Measurements from ENCODE around the gene ARMC6.

DNA sequence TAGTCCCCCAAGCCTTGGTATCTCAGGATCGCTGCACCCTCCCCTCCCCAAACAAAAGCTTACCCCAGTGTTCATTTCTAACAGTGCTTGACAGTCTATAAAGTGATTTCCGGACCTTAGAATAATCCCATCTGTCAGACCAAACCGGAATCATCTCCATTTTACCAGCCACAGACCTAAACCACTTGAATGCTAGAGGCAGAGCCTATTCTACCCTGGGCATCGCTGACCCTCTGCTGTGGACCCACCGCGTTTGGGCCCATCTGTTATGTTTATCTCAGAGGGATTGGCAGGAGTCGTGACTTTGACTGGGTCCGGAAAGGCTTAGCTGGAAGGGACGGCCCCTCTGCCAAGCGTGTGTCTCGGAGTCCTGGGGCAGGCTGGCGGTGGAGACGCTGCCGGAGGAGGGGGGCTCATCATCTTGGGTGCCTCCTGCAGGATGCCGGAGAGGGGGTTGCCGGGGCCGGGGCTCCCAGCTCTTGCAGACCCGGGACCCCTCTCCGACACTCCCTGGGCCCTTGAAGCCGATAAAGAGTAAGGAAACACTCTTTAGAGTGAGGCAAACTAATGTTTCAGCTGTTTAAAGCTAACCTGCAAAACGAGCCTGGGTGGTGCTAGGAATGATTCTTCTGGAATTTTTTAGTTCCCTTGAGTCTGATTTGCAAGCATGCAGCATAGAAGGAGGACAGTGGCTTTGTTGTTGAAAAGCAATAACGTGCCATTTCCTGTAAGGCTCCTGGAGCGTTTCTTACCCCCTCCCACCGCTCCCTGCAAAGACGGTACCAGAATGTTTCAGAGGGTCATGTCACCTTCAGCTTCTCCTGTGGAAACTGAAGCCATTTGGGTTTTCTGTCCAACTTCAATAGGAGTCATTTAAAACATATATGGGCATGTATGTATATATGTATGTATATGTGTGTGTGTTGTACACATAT, 31.7 kb downstream of the ARMC6 start:
- TF ChIP-seq POLR2A (IDR thresholded peaks at IDR 0.05; ENCODE audit: low read depth, low read length) (no peak), TAF1 (IDR thresholded peaks at IDR 0.05; ENCODE audit: low read depth, low read length) (no peak), SPI1 (IDR thresholded peaks at IDR 0.05; ENCODE audit: low read depth, low read length) (no peak), POLR2AphosphoS5 (IDR thresholded peaks at IDR 0.05; ENCODE audit: low read depth, low read length) (no peak)

Measured in GM12891 (cell line).